ENCODE results near the gene MTF1. TPM values are rescaled to one million over a fixed set of nuclear protein-coding genes. Genes with fewer than 3 reads are reported as not detected.

Gene MTF1
- total RNA-seq, 4 donors from 2014 or later, result 3.8 to 7.6 (median 5.4) TPM

- WGBS, 2 donors (ENCODE audit: low coverage in 1 of 2), result 80 to 89% methylated on average over 5 of the region's 5 CpGs
- H3K9me3 ChIP-seq, result no peaks in the 10 kb centered on the region
- H3K4me1 ChIP-seq, result peaks cover 0 to 40% (median 0%) of the 10 kb centered on the region in 3 donors
- H3K27me3 ChIP-seq, result no peaks in the 10 kb centered on the region
- H3K4me3 ChIP-seq, result no peak overlapping the region
- ATAC-seq, result no peak
- TF ChIP-seq POLR2AphosphoS5 (IDR thresholded peaks at IDR 0.05) (no peak), POLR2A (IDR thresholded peaks at IDR 0.05) (no peak), EP300 (IDR thresholded peaks at IDR 0.05) (no peak)
- TF ChIP-seq, protein P1, sequence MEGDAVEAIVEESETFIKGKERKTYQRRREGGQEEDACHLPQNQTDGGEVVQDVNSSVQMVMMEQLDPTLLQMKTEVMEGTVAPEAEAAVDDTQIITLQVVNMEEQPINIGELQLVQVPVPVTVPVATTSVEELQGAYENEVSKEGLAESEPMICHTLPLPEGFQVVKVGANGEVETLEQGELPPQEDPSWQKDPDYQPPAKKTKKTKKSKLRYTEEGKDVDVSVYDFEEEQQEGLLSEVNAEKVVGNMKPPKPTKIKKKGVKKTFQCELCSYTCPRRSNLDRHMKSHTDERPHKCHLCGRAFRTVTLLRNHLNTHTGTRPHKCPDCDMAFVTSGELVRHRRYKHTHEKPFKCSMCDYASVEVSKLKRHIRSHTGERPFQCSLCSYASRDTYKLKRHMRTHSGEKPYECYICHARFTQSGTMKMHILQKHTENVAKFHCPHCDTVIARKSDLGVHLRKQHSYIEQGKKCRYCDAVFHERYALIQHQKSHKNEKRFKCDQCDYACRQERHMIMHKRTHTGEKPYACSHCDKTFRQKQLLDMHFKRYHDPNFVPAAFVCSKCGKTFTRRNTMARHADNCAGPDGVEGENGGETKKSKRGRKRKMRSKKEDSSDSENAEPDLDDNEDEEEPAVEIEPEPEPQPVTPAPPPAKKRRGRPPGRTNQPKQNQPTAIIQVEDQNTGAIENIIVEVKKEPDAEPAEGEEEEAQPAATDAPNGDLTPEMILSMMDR (IDR thresholded peaks at IDR 0.05), result no peak
- peaks cover 0 to 33% of the 10 kb centered on the region in 2 donors for H3K36me3 ChIP-seq
- H3K27ac ChIP-seq, result no peak overlapping the region
Measured at GRCh38 chr1:37845049-37845646, 14.2 kb downstream of the MTF1 start.

DNA sequence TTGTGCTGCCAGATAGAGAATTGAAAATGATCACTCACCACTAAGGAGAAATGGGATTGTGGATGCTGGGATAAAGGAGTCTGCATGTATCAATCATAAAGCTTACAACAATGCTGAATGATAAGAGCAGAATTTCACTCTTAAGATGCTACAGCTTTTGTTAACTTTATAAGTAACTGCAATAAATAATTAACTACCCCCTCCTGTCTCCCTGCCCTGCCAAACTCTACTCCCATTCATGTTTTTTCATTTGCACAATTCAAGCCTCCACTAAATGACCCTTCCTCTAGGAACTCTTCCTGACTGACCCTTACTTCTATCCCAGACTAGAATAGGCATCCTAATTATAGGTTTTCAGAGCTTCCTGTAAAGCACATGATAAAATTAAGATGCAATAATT lies 14.9 kb downstream of the MTF1 start:
- ATAC-seq, result no peak
- Histone ChIP-seq H3K36me3 (peaks cover 0 to 37% of the 10 kb centered on the region in 2 donors), H3K27ac (no peak overlapping the region), H3K27me3 (no peaks in the 10 kb centered on the region), H3K4me3 (no peak overlapping the region), H3K9me3 (no peaks in the 10 kb centered on the region), H3K4me1 (peaks cover 0 to 34% (median 0%) of the 10 kb centered on the region in 3 donors)
- TF ChIP-seq POLR2A (IDR thresholded peaks at IDR 0.05) (no peak), POLR2AphosphoS5 (IDR thresholded peaks at IDR 0.05) (no peak), EP300 (IDR thresholded peaks at IDR 0.05) (no peak)
- TF ChIP-seq, protein P1 (IDR thresholded peaks at IDR 0.05), result no peak

DNA sequence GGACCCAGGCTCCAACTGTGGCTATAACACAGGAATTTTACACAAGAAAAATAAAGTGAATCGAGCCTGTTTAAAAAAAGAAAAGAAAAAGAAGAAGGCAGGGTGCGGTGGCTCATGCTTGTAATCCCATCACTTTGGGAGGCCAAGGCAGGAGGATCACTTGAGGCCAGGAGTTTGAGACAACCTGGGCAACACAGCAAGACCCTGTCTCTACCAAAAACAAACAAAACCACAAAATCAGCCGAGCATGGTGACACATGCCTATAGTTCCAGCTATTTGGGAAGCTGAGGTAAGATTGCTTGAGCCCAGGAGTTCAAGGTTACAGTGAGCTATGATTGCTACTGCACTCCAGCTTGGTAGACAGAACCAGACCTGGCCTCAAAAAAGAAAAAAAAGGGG lies 17.7 kb downstream of the MTF1 start:
- H3K27ac ChIP-seq, result no peak overlapping the region
- 91% methylated on average over 1 of the region's 3 CpGs; no CpG with 5 or more reads in 1 of the 2 donors for WGBS, 2 donors (ENCODE audit: low coverage in 1 of 2)
- no peak overlapping the region for H3K4me3 ChIP-seq
- TF ChIP-seq POLR2AphosphoS5 (IDR thresholded peaks at IDR 0.05), result no peak
- TF ChIP-seq, protein P1 (IDR thresholded peaks at IDR 0.05), result no peak
- TF ChIP-seq EP300 (IDR thresholded peaks at IDR 0.05), result no peak
- no peak for TF ChIP-seq POLR2A (IDR thresholded peaks at IDR 0.05)
- H3K27me3 ChIP-seq, result no peaks in the 10 kb centered on the region
- no peak for ATAC-seq
- no peaks in the 10 kb centered on the region for H3K9me3 ChIP-seq
- peaks cover 0 to 46% of the 10 kb centered on the region in 2 donors for H3K36me3 ChIP-seq
- H3K4me1 ChIP-seq, result peaks cover 0 to 13% (median 0%) of the 10 kb centered on the region in 3 donors

- Histone ChIP-seq H3K4me1 (peaks cover 0 to 8% (median 0%) of the 10 kb centered on the region in 3 donors), H3K4me3 (no peak overlapping the region), H3K27me3 (no peaks in the 10 kb centered on the region), H3K27ac (no peak overlapping the region), H3K9me3 (no peaks in the 10 kb centered on the region), H3K36me3 (peaks cover 0 to 55% of the 10 kb centered on the region in 2 donors)
- TF ChIP-seq, protein P1 (IDR thresholded peaks at IDR 0.05), result no peak
- TF ChIP-seq POLR2AphosphoS5 (IDR thresholded peaks at IDR 0.05), result no peak
- TF ChIP-seq EP300 (IDR thresholded peaks at IDR 0.05), result no peak
- no peak for TF ChIP-seq POLR2A (IDR thresholded peaks at IDR 0.05)
- ATAC-seq, result no peak
- WGBS, 2 donors (ENCODE audit: low coverage in 1 of 2), result 57% methylated on average over 1 of the region's 1 CpG; no CpG with 5 or more reads in 1 of the 2 donors
Measured at GRCh38 chr1:37840711-37841110, 18.7 kb downstream of the MTF1 start.

DNA sequence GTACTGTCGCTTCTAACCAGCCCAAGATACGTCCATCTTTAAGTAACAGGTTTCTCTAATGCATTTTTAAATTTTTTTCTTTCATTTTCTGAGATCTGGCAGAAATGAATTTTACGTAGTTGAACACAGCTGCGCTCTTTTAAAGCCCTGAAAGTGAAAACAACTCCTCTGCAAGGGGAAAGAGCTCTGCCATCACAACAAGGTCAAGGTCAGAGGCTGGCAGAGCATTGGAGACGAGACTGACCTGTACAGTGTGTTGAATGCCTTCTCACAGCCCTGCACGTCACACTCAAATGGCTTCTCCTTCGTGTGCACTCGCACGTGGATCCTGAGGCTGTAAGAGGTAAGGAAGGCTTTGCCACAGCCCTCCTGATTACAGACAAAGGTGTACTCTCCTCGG lies 19.7 kb downstream of the MTF1 start:
- Histone ChIP-seq H3K27me3 (no peaks in the 10 kb centered on the region), H3K4me1 (peaks cover 0 to 8% (median 0%) of the 10 kb centered on the region in 3 donors), H3K36me3 (peaks cover 0 to 62% of the 10 kb centered on the region in 2 donors), H3K9me3 (no peaks in the 10 kb centered on the region), H3K4me3 (no peak overlapping the region), H3K27ac (no peak overlapping the region)
- TF ChIP-seq, protein P1 (IDR thresholded peaks at IDR 0.05), result no peak
- TF ChIP-seq EP300 (IDR thresholded peaks at IDR 0.05) (no peak), POLR2A (IDR thresholded peaks at IDR 0.05) (no peak), POLR2AphosphoS5 (IDR thresholded peaks at IDR 0.05) (no peak)
- WGBS, 2 donors (ENCODE audit: low coverage in 1 of 2), result 85 to 87% methylated on average over 6 to 10 of the region's 10 CpGs
- ATAC-seq, result no peak
